ENCODE data around the gene ITPR1.

ITPR1 gene

DNA sequence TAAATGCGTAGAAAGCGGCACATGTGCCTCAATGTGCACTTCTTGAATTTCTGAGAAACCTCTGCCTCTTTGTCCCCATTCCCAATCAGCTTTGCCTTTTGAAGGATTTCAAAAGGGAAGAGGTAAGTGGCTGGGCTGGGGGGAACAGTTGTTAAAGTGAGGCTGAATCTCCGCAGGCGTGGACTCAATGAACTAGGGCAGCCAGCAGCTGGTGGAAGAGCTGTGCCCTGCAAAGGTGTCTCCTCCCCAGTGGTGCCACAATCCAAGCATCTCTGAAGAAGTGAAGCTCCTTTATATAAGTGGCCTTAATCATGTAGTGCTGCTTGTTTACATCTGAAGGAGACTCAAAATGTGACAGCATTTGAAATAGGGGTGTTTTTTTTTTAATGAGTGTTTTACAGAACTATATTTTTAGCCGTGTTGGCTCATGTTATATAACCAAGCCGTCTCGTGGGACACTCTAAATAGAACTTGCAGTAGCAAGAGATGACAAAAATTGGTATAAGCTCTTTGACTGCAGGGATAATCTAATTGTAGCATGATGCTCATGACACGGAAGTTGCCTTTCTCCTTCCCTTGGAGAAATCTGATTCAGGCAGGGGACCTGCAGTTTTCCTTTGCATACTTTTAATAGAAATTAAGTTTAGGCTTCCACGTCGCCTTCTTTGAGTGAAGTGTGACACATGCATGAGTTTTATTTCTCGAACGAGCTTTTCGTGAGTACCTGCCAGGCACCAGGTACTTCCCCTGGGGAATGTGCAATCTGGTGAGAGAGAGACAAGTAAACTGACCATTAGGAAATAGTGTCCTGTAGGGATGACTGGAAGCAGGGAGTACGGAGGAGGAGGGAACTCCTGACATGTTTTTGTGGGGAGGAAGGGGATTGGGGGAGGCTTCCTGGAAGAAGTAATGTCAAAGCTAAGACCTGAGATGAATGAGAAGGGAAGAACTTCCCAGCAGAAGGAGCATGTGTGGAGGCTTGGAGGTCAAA is 306.4 kb downstream of the ITPR1 start:
- Histone ChIP-seq H3K9me3 (ENCODE audit: control extremely low read depth in 1 of 5, control insufficient read depth in 4 of 5, insufficient read depth in 2 of 5, low read depth in 1 of 5, low read length in 4 of 5) (peaks cover 8 to 36% (median 21%) of the 10 kb centered on the region in 5 experiments), H3K27ac (ENCODE audit: insufficient read depth in 1 of 2, low read depth in 1 of 2, low read length in 2 of 2, poor library complexity in 1 of 2, severe bottlenecking in 2 of 2) (no peak overlapping the region), H3K4me1 (ENCODE audit: control extremely low read depth in 1 of 4, control insufficient read depth in 4 of 4, insufficient read depth in 4 of 4, low read length in 3 of 4) (peaks cover 0 to 4% (median 2%) of the 10 kb centered on the region in 4 experiments), H3K4me3 (ENCODE audit: control insufficient read depth in 1 of 7, extremely low read depth in 1 of 7, insufficient read depth in 4 of 7, low read depth in 2 of 7, low read length in 6 of 7) (no peak overlapping the region), H3K27me3 (replicated peaks in 2 of 5; ENCODE audit: control insufficient read depth in 4 of 5, insufficient read depth in 5 of 5, low read length in 4 of 5) (no peaks in the 10 kb centered on the region), H3K36me3 (ENCODE audit: control insufficient read depth in 4 of 4, insufficient read depth in 4 of 4, low read length in 3 of 4) (peaks cover 45 to 91% (median 67%) of the 10 kb centered on the region in 4 experiments)
- CTCF ChIA-PET: interaction anchor here (0.6 to 1.4 kb wide), 2 partner anchors 25 to 229 kb away, joined by 3 to 5 read pairs; no protein-coding TSS in a partner anchor
- POLR2A ChIA-PET: no interaction called here
- 86% methylated on average over 14 of the region's 14 CpGs for WGBS (ENCODE audit: insufficient coverage)
- DNase-seq: no peak

DNA sequence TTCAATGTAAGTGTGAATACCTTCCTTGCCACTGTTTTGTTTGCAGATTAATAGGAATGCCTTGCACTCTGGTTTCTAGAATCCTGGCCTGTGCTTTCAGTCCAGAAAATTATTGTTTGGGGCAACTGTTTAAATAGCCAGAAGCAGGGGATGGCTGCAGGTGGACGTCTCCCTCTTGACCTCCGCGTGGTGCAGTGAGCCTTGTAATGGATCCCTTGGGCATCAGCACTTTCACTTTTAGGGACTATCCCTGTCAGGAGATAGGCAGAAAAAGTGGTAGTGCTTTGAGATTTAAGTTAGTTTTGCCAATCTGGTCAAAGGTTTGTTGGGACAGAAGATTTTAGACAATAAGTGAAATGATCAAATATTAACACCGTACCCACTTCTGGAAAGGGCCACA is 307.4 kb downstream of the ITPR1 start:
- Histone ChIP-seq H3K27ac (ENCODE audit: insufficient read depth in 1 of 2, low read depth in 1 of 2, low read length in 2 of 2, poor library complexity in 1 of 2, severe bottlenecking in 2 of 2) (no peak overlapping the region), H3K9me3 (ENCODE audit: control extremely low read depth in 1 of 5, control insufficient read depth in 4 of 5, insufficient read depth in 2 of 5, low read depth in 1 of 5, low read length in 4 of 5) (peaks cover 8 to 29% (median 17%) of the 10 kb centered on the region in 5 experiments), H3K4me1 (ENCODE audit: control extremely low read depth in 1 of 4, control insufficient read depth in 4 of 4, insufficient read depth in 4 of 4, low read length in 3 of 4) (peaks cover 0 to 7% (median 2%) of the 10 kb centered on the region in 4 experiments), H3K27me3 (replicated peaks in 2 of 5; ENCODE audit: control insufficient read depth in 4 of 5, insufficient read depth in 5 of 5, low read length in 4 of 5) (no peaks in the 10 kb centered on the region), H3K4me3 (ENCODE audit: control insufficient read depth in 1 of 7, extremely low read depth in 1 of 7, insufficient read depth in 4 of 7, low read depth in 2 of 7, low read length in 6 of 7) (no peak overlapping the region), H3K36me3 (ENCODE audit: control insufficient read depth in 4 of 4, insufficient read depth in 4 of 4, low read length in 3 of 4) (peaks cover 46 to 91% (median 69%) of the 10 kb centered on the region in 4 experiments)
- WGBS (ENCODE audit: insufficient coverage): 96% methylated on average over 4 of the region's 4 CpGs
- DNase-seq: no peak
- POLR2A ChIA-PET: interaction anchor here (0.6 kb wide), 1 partner anchor 12 kb away, joined by 3 read pairs; no protein-coding TSS in a partner anchor
- CTCF ChIA-PET: interaction anchor here (1.4 kb wide), 1 partner anchor 24 kb away, joined by 5 read pairs; no protein-coding TSS in a partner anchor

DNA sequence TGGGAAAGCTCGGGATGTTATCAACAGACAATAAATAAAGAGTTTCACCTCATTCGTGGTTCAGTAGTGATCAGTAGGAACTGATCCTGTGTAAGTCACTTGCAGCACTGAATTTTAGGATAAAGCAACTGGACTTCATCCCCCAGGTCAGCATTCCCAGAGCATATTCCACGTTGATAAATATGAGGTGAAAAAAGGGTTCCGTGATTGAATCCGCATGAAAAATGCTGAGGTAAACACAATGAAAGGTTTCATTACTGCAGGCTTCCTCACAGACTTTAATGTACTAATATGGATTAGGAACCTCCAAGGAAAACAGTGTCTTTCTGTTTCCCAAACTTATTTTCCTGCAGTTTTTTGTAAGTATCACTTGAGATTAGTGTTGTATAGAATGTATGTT is 308.7 kb downstream of the ITPR1 start:
- peaks cover 42 to 86% (median 62%) of the 10 kb centered on the region in 4 experiments for H3K36me3 ChIP-seq (ENCODE audit: control insufficient read depth in 4 of 4, insufficient read depth in 4 of 4, low read length in 3 of 4)
- H3K4me3 ChIP-seq (ENCODE audit: control insufficient read depth in 1 of 7, extremely low read depth in 1 of 7, insufficient read depth in 4 of 7, low read depth in 2 of 7, low read length in 6 of 7): no peak overlapping the region
- peaks cover 3 to 16% (median 6%) of the 10 kb centered on the region in 5 experiments for H3K9me3 ChIP-seq (ENCODE audit: control extremely low read depth in 1 of 5, control insufficient read depth in 4 of 5, insufficient read depth in 2 of 5, low read depth in 1 of 5, low read length in 4 of 5)
- POLR2A ChIA-PET: no interaction called here
- no peaks in the 10 kb centered on the region for H3K27me3 ChIP-seq (replicated peaks in 2 of 5; ENCODE audit: control insufficient read depth in 4 of 5, insufficient read depth in 5 of 5, low read length in 4 of 5)
- DNase-seq: no peak
- peaks cover 0 to 18% (median 3%) of the 10 kb centered on the region in 4 experiments for H3K4me1 ChIP-seq (ENCODE audit: control extremely low read depth in 1 of 4, control insufficient read depth in 4 of 4, insufficient read depth in 4 of 4, low read length in 3 of 4)
- CTCF ChIA-PET: no interaction called here
- WGBS (ENCODE audit: insufficient coverage): 100% methylated on average over 5 of the region's 5 CpGs
- H3K27ac ChIP-seq (ENCODE audit: insufficient read depth in 1 of 2, low read depth in 1 of 2, low read length in 2 of 2, poor library complexity in 1 of 2, severe bottlenecking in 2 of 2): no peak overlapping the region

DNA sequence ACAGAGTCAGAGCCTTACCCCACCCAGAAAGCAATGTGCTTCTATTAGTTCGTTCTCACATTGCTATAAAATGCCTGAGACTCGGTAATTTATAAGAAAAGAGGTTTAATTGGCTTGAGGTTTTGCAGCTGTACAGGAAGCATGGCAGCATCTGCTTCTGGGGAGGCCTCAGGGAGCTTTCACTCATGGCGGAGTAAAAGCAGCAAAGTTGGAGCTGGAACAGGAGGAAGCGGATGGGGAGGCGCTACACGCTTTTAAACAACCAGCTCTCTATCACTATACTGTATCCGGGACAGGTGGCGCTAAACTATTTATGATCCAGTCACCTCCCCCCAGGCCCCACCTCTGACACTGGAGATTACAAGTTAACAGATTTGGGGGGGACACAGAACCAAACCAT is 309.8 kb downstream of the ITPR1 start:
- H3K36me3 ChIP-seq (ENCODE audit: control insufficient read depth in 4 of 4, insufficient read depth in 4 of 4, low read length in 3 of 4): peaks cover 38 to 85% (median 61%) of the 10 kb centered on the region in 4 experiments
- H3K4me3 ChIP-seq (ENCODE audit: control insufficient read depth in 1 of 7, extremely low read depth in 1 of 7, insufficient read depth in 4 of 7, low read depth in 2 of 7, low read length in 6 of 7): no peak overlapping the region
- peaks cover 0 to 6% (median 3%) of the 10 kb centered on the region in 5 experiments for H3K9me3 ChIP-seq (ENCODE audit: control extremely low read depth in 1 of 5, control insufficient read depth in 4 of 5, insufficient read depth in 2 of 5, low read depth in 1 of 5, low read length in 4 of 5)
- DNase-seq: no peak
- peaks cover 0 to 18% (median 3%) of the 10 kb centered on the region in 4 experiments for H3K4me1 ChIP-seq (ENCODE audit: control extremely low read depth in 1 of 4, control insufficient read depth in 4 of 4, insufficient read depth in 4 of 4, low read length in 3 of 4)
- CTCF ChIA-PET: interaction anchor here (1.1 to 2.1 kb wide), 2 partner anchors 13 to 23 kb away, joined by 3 to 8 read pairs; no protein-coding TSS in a partner anchor
- no peak overlapping the region for H3K27ac ChIP-seq (ENCODE audit: insufficient read depth in 1 of 2, low read depth in 1 of 2, low read length in 2 of 2, poor library complexity in 1 of 2, severe bottlenecking in 2 of 2)
- no peaks in the 10 kb centered on the region for H3K27me3 ChIP-seq (replicated peaks in 2 of 5; ENCODE audit: control insufficient read depth in 4 of 5, insufficient read depth in 5 of 5, low read length in 4 of 5)
- WGBS (ENCODE audit: insufficient coverage): no CpG with 5 or more reads among the region's 8 CpGs
- POLR2A ChIA-PET: no interaction called here

DNA sequence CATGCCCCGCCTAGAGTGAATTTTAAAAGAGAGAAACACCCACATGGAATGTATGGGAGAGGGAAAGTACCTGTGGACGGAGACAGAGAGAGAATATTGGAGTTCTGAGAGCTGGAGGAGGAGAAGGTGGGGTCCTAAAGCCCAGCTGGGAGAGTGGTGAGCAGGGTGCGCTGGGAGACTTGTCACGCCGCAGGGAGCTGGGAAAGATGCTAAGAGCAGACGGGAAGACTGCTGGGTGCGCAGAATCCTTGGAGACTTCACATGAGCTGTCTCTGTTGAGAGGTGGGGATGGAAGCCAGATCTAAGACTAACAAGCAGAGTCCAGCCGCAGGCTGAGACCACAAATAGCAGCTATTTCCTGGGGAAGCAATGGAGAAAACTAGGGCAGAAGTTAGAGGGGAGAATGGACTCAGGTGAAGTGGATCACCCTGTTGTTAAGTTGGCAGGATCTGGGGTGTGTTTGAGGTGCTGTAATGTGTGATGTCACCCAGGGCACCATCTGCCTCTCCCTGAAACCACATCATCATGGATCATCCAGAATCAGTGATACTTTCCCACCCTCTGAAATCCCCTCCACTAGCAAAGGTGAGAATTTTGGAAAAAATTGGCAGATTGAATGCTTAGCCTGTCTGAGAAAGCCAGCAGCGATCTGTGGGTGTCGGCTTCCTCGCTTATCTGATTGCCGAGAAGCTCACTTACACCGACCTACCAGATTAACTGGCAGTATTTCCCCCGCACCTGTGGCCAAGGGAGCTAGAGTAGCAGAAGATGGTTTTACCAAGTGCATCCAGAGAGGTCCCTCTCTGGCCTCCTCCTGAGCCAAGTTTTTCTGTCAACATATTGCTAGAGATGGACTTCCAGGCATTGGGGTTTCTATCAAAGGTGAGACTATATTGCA is 311.3 kb downstream of the ITPR1 start:
- Histone ChIP-seq H3K36me3 (ENCODE audit: control insufficient read depth in 4 of 4, insufficient read depth in 4 of 4, low read length in 3 of 4) (peaks cover 35 to 85% (median 57%) of the 10 kb centered on the region in 4 experiments), H3K9me3 (ENCODE audit: control extremely low read depth in 1 of 5, control insufficient read depth in 4 of 5, insufficient read depth in 2 of 5, low read depth in 1 of 5, low read length in 4 of 5) (no peaks in the 10 kb centered on the region), H3K27ac (ENCODE audit: insufficient read depth in 1 of 2, low read depth in 1 of 2, low read length in 2 of 2, poor library complexity in 1 of 2, severe bottlenecking in 2 of 2) (no peak overlapping the region), H3K27me3 (replicated peaks in 2 of 5; ENCODE audit: control insufficient read depth in 4 of 5, insufficient read depth in 5 of 5, low read length in 4 of 5) (no peaks in the 10 kb centered on the region), H3K4me1 (ENCODE audit: control extremely low read depth in 1 of 4, control insufficient read depth in 4 of 4, insufficient read depth in 4 of 4, low read length in 3 of 4) (peaks cover 0 to 18% (median 3%) of the 10 kb centered on the region in 4 experiments), H3K4me3 (ENCODE audit: control insufficient read depth in 1 of 7, extremely low read depth in 1 of 7, insufficient read depth in 4 of 7, low read depth in 2 of 7, low read length in 6 of 7) (no peak overlapping the region)
- ChIA-PET CTCF (interaction anchor here (1.0 to 2.1 kb wide), 8 partner anchors 8 to 180 kb away, joined by 3 to 8 read pairs (median 4); no protein-coding TSS in a partner anchor), POLR2A (no interaction called here)
- no peak for DNase-seq
- 93% methylated on average over 11 of the region's 14 CpGs for WGBS (ENCODE audit: insufficient coverage)

DNA sequence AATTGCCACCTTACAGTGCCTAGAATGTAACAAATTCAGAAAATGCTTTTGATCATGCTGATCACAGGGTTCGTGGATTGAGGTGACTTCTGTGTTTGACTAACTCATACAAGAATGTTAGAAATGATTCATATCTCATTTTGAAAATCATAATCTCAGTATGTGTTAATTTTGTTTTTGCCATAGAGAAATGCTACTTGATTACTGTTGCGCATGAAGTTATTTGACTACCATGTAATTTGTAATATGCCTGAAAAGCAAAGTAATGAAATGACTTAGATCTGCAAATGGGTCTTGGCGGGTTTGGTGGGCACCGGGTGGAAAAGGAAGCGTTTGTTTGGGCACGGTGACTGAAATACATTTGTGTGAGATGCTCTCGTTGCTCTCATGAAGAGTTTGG is 312.5 kb downstream of the ITPR1 start:
- H3K4me1 ChIP-seq (ENCODE audit: control extremely low read depth in 1 of 4, control insufficient read depth in 4 of 4, insufficient read depth in 4 of 4, low read length in 3 of 4): peaks cover 0 to 18% (median 3%) of the 10 kb centered on the region in 4 experiments
- H3K36me3 ChIP-seq (ENCODE audit: control insufficient read depth in 4 of 4, insufficient read depth in 4 of 4, low read length in 3 of 4): peaks cover 30 to 81% (median 54%) of the 10 kb centered on the region in 4 experiments
- H3K27me3 ChIP-seq (replicated peaks in 2 of 5; ENCODE audit: control insufficient read depth in 4 of 5, insufficient read depth in 5 of 5, low read length in 4 of 5): no peaks in the 10 kb centered on the region
- H3K27ac ChIP-seq (ENCODE audit: insufficient read depth in 1 of 2, low read depth in 1 of 2, low read length in 2 of 2, poor library complexity in 1 of 2, severe bottlenecking in 2 of 2): no peak overlapping the region
- CTCF ChIA-PET: interaction anchor here (1.2 to 2.1 kb wide), 7 partner anchors 8 to 170 kb away, joined by 3 to 7 read pairs (median 5); no protein-coding TSS in a partner anchor
- H3K9me3 ChIP-seq (ENCODE audit: control extremely low read depth in 1 of 5, control insufficient read depth in 4 of 5, insufficient read depth in 2 of 5, low read depth in 1 of 5, low read length in 4 of 5): no peaks in the 10 kb centered on the region
- DNase-seq: no peak
- H3K4me3 ChIP-seq (ENCODE audit: control insufficient read depth in 1 of 7, extremely low read depth in 1 of 7, insufficient read depth in 4 of 7, low read depth in 2 of 7, low read length in 6 of 7): no peak overlapping the region
- WGBS (ENCODE audit: insufficient coverage): 95% methylated on average over 5 of the region's 7 CpGs
- POLR2A ChIA-PET: no interaction called here
